GM13977 (cell line): Measurements from ENCODE around the gene XRCC4.
"Not testable (repeated sequence)": the region's sequence is repeated elsewhere in the genome, so short reads cannot be mapped to it uniquely, and the experiment has no call there.

Experiments
- DNase-seq: peaks from one replicate; pipeline ENCODE4 v3.0.0; 2012; ENCODE audit warnings: low spot score
- in situ Hi-C: fragments of 300-500 bp; cut with MboI; formaldehyde crosslinking; loops from one replicate; pipeline ENCODE4 v1.12.0; 2022; ENCODE audit warnings: low sequenced_read_pairs, low pct_unique_long_range_greater_than_20kb, mixed read lengths, inconsistent platforms; ENCODE audit not compliant: unreplicated experiment
- TF ChIP-seq, protein P1 (sequence below): IDR thresholded peaks from 2 replicates; pipeline ENCODE4 v1.5.1; 2012; ENCODE audit warnings: mild to moderate bottlenecking, control low read depth; ENCODE audit not compliant: insufficient read depth; ENCODE audit errors: extremely low read depth, missing control alignments

The XRCC4 gene

DNA sequence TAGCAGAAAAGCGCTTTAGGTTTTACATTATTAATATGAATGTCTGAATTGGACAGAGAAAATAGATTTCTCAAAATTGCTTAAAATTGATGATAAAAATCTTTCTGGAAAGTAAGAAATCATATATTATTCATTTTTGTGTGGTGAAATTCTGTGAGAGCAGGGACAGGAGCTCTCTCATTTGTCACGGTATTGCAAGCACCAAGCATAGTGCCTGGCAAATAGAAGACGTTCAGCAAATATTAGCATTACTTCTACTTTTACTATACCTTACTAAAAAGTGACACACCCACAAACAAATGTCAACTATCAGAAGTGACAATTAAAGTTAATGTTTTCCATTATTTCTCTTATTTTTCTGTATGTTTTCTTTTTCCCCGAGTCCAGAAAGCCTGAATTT lies 69.1 kb downstream of the XRCC4 start:
- TF ChIP-seq, protein P1, sequence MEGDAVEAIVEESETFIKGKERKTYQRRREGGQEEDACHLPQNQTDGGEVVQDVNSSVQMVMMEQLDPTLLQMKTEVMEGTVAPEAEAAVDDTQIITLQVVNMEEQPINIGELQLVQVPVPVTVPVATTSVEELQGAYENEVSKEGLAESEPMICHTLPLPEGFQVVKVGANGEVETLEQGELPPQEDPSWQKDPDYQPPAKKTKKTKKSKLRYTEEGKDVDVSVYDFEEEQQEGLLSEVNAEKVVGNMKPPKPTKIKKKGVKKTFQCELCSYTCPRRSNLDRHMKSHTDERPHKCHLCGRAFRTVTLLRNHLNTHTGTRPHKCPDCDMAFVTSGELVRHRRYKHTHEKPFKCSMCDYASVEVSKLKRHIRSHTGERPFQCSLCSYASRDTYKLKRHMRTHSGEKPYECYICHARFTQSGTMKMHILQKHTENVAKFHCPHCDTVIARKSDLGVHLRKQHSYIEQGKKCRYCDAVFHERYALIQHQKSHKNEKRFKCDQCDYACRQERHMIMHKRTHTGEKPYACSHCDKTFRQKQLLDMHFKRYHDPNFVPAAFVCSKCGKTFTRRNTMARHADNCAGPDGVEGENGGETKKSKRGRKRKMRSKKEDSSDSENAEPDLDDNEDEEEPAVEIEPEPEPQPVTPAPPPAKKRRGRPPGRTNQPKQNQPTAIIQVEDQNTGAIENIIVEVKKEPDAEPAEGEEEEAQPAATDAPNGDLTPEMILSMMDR: no peak
- in situ Hi-C loops: no loop called here
- DNase-seq: no peak

DNA sequence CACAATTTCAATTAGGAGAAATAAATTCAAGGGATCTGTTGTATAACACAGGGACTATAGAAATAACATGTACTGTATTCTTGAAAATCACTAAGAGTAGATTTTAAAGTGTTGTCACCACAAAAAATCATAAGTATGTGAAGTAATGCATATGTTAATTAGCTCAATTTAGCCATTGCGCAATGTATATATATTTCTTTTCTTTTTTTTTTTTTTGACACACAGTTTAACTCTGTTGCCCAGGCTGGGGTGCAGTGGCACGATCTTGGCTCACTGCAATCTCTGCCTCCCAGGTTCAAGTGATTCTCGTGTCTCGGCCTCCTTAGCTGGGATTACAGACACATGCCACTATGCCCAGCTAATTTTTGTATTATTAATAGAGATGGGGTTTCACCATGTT lies 70.2 kb downstream of the XRCC4 start:
- no peak for DNase-seq
- TF ChIP-seq, protein P1: no peak
- in situ Hi-C loops: no loop called here

DNA sequence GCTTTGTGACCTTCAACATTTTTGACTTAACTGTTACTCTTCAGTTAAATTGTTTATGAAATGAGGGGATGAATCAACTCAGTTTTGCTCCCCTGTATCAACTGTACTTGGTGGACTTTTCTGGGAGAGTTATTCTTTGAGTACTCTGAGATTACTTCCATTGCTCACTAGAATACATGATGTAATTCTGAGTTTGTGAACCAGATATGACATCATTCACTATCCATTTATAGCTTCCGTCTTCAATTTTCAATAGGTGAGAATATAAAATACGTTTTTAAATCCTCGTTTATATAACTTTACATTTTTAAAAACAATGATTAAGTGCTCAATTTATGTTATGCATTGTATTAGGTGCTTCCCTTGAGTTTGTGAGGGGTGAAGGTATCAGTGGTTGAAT lies 71.0 kb downstream of the XRCC4 start:
- TF ChIP-seq, protein P1: no peak
- in situ Hi-C loops: no loop called here
- no peak for DNase-seq

DNA sequence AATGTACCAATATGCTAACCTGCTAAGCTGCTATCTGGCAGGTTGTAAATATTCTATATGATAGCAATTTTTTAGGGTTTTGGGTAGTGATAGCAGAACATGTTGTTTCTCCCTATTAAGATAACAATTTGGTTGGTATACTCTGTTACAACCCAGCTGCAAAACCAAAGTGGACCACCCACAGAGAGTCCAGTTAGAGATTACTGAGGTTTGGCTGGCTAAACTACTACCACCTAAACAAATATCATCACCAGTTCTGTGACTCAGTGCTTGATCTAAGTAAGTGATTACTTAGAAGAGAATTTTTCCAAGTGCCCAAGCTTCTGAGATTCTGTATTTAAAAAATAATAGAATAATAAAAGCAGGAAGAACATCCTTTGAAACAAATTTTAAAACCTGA lies 72.3 kb downstream of the XRCC4 start:
- DNase-seq: no peak
- TF ChIP-seq, protein P1: no peak
- in situ Hi-C loops: no loop called here

DNA sequence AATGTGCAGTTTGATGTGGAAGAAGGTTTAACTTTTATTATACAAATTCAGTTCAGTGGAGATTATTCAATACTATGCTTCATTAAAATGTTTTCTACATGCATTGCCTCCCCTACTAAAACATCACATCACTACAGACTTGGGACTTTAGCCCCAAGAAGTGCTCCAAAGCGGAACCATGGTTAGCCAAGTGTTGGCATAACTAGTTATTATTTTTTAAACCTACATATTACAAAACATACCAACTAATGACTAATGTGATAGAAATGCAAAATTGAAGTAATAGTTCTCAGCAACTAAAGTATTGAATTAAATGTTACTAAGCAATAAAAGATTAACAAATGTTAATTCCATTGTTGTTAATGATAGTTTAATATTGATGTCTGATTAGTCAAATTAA lies 74.5 kb downstream of the XRCC4 start:
- in situ Hi-C loops: no loop called here
- TF ChIP-seq, protein P1: no peak
- no peak for DNase-seq

DNA sequence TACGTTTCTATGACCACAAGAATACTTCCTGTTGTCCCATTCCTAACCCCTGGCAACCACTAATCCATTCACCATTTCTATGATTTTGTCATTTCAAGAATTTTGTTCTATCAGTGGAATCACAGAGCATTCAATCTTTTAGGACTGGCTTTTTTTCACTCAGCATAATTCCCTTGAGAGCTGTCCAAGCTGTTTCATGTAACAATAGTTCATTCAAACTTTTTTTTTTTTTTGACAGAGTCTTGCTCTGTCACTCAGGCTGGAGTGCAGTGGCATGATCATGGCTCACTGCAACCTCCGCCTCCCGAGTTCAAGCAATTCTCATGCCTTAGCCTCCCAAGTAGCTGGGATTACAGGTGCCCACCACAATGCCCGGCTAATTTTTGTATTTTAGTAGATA lies 75.6 kb downstream of the XRCC4 start:
- DNase-seq, in situ Hi-C loops: not testable (repeated sequence)

DNA sequence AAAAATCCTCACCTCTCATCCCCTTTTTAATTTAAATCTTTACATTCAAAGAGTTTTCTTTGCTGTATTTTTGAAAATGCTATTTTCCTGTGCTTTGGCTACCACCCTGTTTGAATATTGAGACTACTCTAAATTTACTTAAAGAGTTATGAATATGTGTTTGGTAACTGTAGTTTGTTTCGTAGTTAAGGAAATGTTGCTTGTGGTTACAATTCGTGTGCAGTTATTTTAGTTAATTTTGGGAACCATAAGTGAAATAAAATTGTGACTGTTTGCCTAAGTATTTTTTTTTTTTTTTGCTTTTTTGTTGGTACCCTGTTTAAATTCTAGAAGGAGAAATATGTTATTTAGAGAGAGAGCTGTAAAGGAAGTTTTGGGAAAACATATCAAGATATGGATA lies 78.7 kb downstream of the XRCC4 start:
- in situ Hi-C loops: no loop called here
- TF ChIP-seq, protein P1: no peak
- no peak for DNase-seq
